HG03135 (cell line): ENCODE results near the gene OXCT2.
"Not testable (repeated sequence)": the region's sequence is repeated elsewhere in the genome, so short reads cannot be mapped to it uniquely, and the experiment has no call there.

ENCODE experiments used
- ATAC-seq: cut with Tn5 transposase; IDR thresholded peaks from one replicate; pipeline ENCODE4 v1.9.1; 2021; ENCODE audit warnings: mild to moderate bottlenecking, moderate library complexity; ENCODE audit not compliant: unreplicated experiment

OXCT2 gene

DNA sequence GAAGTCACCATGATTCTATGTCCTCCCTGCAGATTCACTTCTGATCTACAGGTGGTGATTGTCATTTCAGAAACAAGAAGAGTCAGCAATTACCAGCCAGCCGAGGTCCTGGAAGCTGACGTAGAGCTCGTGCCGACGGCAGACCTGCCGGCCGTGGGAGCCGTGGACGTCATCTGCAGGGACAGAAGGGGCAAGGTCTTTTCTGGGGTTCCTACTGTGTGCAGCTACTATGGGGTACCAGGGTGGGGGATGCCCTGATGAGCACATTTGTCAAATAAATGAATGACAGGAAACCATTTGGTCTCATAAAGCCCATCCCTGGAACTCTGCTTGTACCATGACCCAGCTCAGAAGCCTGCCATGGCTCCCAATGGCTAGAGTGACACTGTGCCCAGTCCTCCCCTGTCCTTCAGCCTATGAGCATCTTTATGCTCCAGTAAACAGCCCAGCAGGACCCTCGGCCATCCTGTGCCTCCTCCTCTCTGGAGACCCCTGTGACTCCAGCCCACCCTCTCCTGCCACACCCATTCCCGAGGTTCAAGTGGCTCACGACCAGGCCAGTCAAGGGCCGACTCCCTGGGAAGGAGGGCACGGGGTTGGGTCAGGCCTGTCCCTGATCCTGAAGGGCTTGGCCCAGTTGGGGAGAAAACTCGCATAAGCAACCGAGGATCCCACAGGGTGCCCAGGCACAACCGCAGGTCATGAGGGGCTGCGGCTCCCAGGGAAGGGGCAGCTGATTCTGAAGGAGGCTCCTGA, 7.4 kb downstream of the OXCT2 start:
- not testable (repeated sequence) for ATAC-seq

DNA sequence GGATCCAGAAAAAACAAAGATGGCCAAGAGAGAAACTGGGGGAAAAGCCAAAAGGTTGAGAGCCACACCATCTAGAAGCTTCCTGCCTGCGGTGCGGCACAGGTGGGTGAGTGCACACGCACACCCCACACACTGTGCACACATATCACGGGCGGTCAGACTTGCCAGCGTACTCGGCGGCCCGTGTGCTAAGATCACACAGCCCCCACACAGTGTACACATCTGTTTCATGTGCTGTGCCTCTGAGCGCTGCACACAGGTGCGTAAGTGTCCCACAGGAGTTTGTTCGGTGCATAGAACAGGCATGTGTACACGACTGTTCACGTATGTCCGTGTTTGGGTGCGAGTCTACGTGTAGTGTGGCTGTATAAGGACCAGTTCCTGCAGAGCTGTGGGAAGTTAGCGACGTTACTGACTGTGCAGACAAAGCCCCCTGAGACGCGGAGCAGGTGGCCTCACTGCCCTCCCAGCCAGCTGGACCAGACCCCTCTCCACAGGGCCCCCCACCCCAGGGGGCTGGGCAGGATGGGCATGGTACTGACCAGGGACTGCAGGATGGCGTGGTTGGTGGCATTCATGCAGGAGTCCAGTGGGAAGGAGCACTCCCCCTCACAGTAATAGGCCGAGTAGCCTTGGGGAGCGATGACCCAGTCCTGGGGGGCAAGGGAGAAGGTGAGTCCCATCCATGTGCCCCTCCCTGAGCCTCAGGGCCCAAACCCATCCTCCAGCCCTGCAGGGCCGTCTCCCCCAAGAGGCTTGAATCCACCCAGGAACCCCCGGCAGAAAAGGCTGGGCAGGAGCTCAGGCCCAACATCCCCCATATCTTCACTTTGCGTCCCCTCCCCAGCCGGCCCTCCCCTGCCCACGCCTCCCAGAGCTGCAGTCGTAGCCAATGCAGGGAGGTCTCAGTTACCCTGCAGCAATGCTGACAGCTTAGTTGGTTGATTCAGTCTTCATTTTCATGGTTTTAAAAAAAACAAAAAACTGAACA, 8.3 kb downstream of the OXCT2 start:
- no peak for ATAC-seq

DNA sequence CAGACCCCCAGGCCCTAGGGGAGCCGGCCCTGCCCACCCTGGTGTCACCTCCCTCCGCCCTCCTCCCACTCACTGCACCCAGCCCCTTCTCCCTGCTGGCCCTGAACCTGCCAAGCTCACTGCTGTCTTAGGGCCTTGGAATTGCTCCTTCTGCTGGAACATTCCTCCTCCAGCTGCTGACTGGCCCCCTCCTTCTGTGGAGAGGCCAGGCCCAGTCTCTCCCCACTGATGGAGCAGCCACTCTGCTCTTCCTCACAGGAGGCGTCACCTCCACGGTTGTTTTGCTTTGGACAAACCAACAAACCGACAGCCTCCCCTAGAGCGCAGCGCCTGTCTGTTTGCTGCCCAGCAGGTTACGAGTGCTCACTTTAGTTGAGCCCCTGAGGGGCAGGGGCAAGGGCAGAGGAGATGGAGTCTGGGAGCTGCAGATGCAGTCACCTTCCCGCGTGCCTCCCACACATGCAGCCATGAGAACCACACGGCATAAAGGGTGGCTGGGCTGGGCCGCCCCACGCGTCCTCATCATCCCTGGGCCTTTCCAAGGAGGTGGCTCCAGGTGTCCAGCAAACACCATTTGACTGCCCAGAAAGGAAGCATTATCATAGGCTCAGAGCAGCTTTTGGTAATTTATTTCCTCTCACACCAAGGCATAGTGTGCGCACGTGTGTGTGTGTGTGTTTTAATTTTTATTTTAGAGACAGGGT, 9.4 kb downstream of the OXCT2 start:
- ATAC-seq = no peak

- ATAC-seq = no peak
These were observed 10.1 kb downstream of the OXCT2 start for GRCh38 chr1:39761016-39761415.

- no peak for ATAC-seq
These were observed 10.8 kb downstream of the OXCT2 start for GRCh38 chr1:39760074-39761008.

DNA sequence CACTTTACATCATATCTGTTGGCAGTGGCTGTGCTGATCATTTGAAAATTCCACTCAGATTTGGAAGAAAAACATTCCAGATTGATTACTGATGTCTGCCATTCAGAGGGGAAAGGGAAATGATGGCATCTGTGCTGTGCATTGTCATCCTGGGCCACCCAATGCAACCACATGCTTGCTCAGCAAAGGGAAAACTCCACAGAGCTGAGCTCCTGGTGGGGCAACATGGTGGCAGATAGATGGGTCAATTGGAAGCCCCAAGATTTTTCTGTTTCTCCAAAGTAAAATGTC, 11.8 kb downstream of the OXCT2 start:
- no peak for ATAC-seq

GRCh38 chr1:39758556-39759435, 12.4 kb downstream of the OXCT2 start:
- ATAC-seq = no peak

- no peak for ATAC-seq
These were observed 13.6 kb downstream of the OXCT2 start for GRCh38 chr1:39757501-39757900.

DNA sequence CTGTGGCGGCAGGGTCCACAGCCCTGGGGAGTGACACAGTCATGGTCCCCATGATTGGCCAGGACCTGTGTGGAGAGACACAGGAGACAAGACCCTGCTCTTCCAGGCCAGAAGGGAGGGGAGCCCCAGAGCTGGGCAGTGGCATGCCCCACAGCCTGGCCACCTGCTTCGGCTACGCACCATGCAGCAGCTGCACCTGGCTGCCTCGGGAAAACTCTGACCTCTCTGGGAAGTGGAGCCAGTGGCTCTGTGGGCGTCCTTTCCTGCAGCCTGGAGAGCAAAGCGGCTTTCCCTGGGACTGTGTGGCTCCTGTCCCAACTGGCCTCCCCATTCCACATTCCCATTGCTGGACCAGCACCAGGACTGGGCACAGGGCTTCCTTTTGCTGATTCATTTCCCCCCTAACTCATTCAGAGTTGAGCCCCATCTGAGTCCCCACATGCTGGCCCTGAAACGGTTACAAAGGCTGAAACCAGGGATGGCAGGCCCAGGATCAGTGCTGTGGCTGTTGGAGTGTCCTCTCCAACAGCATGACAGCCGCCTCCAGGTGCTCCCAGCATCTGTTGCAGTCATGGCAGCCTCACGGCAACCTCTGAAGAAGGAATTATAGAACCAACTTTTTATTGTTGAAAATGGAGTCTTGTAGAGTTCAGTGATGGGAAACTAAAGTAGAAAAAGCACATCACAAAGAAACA, 15.0 kb downstream of the OXCT2 start:
- ATAC-seq = no peak

- ATAC-seq = no peak
These were observed 16.1 kb downstream of the OXCT2 start for GRCh38 chr1:39754906-39755504.

- no peak for ATAC-seq
These were observed 17.1 kb downstream of the OXCT2 start for GRCh38 chr1:39754026-39754570.

- no peak for ATAC-seq
These were observed 17.8 kb downstream of the OXCT2 start for GRCh38 chr1:39753132-39754025.

DNA sequence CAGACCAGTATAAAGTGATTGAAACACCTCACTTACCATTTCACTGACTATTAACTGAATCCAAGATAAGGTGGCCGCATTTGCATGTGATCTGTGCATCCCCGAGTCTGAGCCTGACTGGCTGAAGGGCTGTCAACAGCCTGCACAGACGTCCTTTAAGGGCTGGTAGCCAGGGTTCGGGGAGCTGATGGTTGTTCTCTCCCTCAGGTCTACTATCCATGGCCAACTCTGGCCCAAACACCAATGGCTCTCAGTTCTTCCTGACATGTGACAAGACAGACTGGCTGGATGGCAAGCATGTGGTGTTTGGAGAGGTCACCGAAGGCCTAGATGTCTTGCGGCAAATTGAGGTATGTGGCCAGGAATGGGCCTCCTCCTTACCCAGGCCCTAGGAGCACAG, 18.4 kb downstream of the OXCT2 start:
- no peak for ATAC-seq

- no peak for ATAC-seq
These were observed 19.6 kb downstream of the OXCT2 start for GRCh38 chr1:39751595-39751994.

GRCh38 chr1:39745016-39745670, 26.0 kb downstream of the OXCT2 start:
- ATAC-seq = no peak

DNA sequence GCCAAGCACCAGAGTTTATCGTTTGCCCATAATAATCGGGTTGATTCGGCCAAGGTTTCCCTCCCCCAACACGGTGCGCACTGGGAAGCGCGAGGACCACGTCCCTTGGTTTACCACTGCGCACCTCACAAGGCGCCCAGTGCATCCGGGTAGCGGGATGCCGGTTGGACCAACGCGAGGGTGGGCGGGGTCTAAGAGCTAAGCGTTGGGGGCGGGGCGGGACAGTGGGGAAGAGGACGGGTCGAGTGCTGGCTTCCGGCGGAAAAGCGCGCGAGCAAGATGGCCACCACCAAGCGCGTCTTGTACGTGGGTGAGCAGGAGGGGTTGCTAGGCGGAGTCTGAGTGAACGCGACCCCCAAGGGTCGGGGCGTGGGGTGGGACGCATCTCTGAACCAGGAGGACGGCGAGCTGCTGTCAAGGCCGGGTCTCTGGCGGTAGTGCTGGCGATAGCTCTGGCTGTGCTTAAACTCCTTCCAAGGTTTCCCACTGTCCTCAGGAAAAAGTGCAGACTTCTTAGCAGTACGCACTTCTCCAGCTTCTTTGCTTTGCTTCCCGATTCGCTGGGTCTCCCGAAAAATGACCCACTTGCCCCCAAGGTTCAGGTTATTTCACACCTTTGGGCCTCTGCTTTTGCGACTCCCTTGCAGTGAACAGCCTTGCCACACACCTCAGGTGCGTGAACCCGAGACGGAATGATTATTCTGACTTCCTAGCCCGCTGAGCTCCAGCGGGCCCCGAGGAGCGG, 32.4 kb downstream of the OXCT2 start, which contains the start of gene PPIE:
Gene PPIE, plus strand, starts transcription at position 261 of the 745 bp plus-strand sequence. Its CDS starts 19 bp downstream, at position 280.
- peak; percentile 78 for ATAC-seq
